Left forelimb (tissue), 1 donor: ENCODE measurements around the gene LY6G6D.

ENCODE experiments used
- DNase-seq: peaks from one replicate; pipeline ENCODE4 v3.0.0-alpha.2; 2018; ENCODE audit warnings: low spot score

LY6G6D gene, protein sequence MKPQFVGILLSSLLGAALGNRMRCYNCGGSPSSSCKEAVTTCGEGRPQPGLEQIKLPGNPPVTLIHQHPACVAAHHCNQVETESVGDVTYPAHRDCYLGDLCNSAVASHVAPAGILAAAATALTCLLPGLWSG

DNA sequence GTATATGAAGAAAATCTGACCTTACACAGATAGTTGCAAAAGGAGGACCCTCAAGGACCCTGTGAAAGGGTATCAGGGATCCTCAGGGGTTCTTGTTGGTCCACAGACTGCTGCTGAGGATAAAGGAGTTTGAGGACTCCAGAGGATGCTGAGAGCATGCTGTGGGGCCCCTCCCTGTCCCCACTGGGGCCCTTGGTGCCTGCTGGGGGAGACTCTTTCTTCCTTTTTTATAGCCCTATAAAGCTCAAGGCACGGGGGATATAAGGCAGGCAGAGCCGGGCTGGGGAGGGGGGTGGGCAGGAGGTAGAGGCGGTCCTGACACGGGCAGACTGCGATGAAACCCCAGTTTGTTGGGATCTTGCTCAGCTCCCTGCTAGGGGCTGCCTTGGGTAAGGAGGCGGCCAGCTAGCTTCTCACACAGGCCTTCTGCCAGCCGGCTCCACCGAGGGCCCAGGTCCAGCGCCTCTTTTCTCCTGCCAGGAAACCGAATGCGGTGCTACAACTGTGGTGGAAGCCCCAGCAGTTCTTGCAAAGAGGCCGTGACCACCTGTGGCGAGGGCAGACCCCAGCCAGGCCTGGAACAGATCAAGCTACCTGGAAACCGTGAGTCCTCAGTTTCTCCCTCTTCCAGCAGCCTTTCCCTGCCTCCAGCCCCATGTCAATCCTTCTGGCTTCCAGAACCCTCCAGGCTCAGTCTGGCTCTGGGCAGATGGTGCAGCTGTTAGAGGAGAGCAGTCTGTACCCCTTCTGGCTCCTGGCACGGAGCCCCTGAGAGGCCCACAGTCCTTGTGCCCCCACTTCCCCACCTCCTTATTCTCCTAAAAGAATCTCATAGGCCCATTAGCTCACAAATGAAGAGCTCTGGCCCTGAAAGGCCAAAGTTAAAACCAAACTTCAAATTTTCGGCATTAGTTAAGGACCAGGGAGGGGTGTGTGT lies at the start of gene LY6G6D:
Gene LY6G6D (plus strand): TSS at position 327 of the 937 bp plus-strand sequence. CDS start 8 bp downstream, at position 335.
- DNase-seq, result no peak

DNA sequence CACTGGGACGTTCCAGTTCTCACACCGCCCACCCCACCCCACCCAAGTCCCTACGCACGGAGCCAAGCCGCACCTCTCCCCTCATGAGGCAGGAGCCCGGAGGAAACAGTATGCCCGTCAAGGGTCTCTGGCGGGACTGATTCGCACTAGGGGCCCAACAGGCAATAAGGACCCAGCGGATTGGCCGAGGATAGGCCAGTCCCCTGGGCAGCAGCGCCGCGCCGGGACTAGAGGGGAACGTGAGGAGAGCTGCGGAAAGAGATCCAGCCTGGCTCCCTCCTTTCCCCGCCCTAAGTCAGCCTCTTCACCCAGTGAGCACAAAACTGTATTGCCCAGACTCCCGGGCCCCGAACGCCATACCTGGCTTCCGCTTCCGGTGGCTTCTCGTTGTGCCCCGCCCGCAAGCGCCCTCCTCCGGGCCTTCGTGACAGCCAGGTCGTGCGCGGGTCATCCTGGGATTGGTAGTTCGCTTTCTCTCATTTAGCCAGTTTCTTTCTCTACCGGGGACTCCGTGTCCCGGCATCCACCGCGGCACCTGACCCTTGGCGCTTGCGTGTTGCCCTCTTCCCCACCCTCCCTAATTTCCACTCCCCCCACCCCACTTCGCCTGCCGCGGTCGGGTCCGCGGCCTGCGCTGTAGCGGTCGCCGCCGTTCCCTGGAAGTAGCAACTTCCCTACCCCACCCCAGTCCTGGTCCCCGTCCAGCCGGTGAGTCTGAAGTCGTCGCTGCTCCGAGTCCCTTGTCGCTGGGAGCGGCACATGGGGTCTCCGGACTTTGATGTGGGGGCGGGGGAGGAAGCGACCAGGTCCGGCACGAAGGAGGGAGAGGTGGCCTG lies 49.4 kb upstream of the LY6G6D start, which contains the start of gene CSNK2B:
Gene CSNK2B (plus strand): TSS at position 580 of the 836 bp plus-strand sequence. CDS start 752 bp downstream, outside the sequence.
- DNase-seq, result peak; percentile 98

DNA sequence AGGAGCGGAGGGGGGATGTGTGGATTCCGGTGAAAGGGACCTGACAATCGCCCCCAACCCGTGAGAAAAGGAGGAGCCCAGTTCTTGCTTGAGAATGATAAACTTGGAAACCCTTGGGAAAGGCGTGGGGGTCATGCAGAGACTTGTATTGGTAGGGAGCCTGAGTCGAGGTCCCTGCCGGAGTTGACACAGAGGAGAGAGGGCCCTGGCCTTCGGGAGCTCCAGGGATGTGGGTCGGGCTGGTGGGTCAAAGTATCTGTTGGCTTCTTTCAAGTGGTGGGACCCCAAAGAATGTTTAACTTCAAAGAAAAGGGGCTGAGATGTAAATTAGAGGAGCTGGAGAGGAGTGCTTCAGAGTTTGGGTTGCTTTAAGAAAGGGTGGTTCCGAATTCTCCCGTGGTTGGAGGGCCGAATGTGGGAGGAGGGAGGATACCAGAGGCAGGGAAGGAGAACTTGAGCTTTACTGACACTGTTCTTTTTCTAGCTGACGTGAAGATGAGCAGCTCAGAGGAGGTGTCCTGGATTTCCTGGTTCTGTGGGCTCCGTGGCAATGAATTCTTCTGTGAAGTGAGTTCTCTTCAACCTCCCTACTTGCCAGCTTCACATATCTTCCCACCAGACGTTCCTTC lies 48.7 kb upstream of the LY6G6D start:
- no peak for DNase-seq

DNA sequence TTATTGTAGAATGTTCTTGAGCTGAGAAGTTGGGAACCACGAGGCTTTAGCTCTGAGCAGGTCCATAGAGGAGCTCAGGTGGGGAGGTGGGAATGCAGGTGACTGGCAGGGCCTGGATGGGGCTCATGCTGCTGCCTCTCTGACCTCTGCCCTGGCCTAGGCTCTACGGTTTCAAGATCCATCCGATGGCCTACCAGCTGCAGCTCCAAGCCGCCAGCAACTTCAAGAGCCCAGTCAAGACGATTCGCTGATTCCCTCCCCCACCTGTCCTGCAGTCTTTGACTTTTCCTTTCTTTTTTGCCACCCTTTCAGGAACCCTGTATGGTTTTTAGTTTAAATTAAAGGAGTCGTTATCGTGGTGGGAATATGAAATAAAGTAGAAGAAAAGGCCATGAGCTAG lies 45.5 kb upstream of the LY6G6D start, which contains the start of gene LY6G5B:
Gene LY6G5B (plus strand): TSS at position 301 of the 400 bp plus-strand sequence. CDS start 975 bp downstream, outside the sequence.
- no peak for DNase-seq

DNA sequence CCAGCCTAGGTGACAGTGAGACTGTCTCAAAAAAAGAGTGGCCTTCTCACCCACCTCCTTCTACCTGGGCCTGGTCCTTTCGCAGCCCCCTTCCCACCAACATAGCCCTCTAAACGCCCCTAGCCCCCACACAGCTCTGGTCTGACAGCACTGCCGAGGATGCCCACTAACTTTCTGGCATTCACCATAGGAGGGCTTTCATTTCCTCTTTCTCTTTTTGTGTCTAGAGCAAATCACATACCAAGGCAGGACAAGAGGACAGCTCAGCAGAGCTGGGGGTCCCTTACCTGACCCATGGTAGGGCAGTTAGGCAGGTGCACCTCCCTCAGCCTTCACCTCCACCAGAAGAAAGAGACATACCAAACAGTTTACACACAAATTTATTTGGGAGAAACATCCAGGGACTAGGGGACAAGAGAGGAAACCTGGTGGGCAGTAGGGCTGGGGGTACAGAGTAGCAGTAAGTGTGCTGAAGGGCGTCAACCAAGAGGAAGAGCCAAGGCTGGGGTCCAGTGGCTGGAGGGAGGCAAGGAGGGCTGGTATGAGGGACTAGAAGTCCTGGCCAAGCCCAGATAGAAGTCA lies 38.7 kb upstream of the LY6G6D start:
- DNase-seq, result no peak

DNA sequence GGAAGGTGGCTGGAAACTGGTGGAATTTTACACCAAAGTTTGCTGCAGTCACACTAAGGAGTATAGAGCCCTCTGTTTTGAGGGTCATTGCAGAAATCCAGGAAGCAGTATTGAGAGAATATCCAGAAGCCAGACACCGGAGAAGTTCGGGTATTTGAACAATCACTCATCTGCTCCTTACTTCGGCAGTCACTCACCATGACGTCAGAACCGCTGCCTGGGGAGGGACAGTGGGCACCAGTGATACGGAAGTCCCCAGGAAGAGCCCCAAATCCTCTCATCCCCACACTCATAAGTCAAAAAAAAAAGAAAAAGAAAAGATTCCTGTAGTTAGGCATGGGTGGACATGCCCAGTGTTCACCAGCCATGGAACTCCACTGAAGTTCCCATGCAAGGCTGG lies 38.2 kb upstream of the LY6G6D start:
- no peak for DNase-seq

DNA sequence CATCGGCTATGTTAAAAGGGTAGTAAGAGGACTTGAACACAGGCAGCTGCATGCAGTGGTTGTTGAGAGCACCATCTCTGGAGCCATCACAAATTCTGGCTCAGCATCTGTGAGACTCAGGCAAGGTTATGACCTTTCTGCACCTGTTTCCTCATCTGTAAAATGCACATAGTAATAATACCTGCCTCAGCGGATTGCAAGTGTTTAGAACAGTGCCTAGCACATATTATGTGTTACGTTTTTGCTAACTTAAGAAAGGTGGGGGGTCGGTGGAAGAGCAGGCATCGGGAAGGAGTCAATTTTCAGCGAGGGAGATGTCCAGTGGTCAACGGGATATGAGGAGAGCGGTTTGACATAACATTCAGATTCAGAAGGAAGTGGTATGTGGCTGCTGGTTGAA lies 37.2 kb upstream of the LY6G6D start:
- DNase-seq, result no peak

DNA sequence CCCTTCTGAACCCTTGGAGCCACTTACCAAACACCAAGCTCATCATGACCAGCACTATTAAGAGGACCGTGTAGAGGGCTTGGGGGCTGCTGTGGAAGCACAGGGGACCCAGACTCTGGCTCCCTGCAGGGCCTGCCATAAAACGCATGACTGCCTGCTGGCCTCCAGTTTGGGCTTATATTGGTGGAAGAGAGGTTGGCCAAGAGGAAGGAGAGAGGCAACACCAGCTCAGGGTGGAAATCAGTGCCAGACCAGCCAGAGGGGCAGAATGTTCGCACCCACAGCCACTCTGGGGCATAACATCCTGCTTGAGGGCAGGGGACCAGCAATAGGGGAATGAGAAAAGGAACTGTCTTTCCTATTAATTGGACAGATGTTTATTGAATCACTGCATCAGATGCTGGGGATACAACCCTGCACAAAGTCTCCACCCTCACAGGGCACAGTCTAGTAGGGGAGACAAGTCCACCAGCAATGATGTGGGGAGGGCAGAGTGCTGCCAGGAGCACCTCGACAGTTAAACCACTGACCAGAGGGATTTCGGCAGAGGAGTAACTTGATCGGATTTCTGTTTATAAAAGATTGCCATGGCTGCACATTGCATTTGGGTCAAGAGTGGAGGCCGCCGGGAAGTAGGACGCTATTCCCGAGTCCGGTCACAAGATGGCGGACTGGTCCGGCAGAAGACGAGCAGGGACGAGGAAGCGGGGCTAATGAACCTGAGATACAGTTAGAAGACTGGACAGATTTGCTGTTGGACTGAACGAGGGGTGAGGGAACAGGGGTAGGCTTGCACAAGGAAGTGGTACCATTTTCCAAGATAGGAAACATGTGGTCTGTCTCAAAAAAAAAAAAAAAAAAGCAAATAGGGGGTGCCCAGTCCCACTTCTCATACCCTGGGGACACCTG lies 34.7 kb upstream of the LY6G6D start, which contains the start of gene LY6G5C:
Gene LY6G5C (minus strand): TSS at position 842 of the 909 bp plus-strand sequence. CDS start 694 bp downstream, at position 148.
- peak; percentile 84 for DNase-seq

DNA sequence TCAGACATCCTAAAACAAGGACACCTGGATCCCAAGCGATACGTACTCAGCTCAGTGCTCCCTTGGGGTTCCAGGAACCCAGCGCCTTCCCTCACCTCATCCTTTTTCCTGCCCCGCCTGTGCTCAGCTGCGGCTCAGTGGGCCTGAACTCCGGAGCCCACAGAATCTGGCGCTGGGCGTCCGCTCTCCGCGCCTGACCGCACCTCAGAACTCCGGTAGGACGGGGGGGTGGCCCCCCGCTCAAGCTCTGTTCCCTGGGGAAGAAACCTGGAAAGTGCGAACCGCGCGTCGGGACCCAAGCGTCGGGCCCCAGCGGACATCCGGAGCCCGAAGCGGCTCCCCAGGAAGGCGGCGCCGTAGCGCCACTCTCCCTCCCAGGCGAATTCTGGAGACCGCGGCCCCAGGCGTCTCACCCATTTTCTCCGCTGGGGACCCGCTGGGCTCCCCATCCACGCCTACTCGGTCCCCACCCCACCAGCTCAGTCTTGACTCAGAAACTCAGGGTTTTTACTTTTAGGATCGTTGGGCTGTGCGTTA lies 33.9 kb upstream of the LY6G6D start:
- no peak for DNase-seq

DNA sequence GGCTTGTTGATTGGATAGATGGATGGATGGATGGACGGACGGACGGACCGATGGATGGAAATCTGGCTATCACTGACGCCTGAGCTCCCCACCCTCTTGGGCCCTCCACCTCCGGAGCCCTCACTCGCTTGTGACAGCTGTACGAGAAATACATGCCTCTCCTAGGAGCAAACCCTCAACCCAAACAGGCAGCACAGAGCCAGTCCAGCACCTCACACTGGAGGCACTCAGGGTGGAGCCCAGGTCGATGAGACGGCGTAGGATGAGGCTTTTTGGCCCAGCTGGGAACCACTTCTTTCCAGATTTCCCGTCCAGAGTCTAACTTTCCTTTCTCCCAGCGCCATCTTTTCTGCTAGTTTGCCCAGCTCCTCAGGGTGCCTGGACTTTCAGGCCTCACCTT lies 31.6 kb upstream of the LY6G6D start:
- DNase-seq, result no peak

DNA sequence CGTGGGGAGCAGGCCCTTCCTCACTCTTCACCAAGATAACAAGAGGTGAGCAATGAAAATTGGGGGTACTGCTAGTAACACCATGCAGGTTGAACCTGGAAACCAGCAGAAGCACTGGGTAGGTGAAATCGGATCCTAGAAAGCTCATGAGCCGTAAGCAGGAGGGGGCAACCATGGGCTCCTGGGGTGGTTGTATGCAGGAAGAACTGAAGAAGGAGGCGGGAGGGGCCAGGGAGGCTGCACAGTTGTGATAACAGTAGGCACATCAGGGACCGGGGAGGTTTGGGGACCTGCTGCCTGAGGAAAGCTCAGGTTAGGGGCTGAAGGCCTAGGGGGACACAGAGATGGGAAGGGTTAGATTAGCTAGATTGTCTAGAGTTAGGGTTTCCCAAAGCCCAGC lies 28.7 kb upstream of the LY6G6D start:
- no peak for DNase-seq

DNA sequence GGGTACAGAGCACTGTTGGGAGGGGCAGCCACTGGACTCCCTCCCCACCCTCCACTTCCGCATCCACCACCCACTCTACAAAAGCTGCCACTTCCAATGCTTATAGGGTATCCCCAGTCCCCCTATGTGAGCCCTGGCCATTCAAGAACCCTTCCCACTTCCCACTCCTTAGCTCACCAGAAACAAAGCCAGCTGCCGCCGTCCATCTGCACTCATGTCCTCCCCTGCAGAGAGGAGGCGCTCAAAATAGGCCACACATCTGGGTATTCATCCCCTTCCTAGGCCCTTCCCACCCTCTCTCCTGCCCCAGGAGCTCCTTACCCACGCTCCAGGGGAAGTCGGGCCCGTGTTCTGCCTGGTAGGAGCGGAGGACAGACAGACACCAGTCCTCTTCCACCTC lies 27.8 kb upstream of the LY6G6D start:
- no peak for DNase-seq

DNA sequence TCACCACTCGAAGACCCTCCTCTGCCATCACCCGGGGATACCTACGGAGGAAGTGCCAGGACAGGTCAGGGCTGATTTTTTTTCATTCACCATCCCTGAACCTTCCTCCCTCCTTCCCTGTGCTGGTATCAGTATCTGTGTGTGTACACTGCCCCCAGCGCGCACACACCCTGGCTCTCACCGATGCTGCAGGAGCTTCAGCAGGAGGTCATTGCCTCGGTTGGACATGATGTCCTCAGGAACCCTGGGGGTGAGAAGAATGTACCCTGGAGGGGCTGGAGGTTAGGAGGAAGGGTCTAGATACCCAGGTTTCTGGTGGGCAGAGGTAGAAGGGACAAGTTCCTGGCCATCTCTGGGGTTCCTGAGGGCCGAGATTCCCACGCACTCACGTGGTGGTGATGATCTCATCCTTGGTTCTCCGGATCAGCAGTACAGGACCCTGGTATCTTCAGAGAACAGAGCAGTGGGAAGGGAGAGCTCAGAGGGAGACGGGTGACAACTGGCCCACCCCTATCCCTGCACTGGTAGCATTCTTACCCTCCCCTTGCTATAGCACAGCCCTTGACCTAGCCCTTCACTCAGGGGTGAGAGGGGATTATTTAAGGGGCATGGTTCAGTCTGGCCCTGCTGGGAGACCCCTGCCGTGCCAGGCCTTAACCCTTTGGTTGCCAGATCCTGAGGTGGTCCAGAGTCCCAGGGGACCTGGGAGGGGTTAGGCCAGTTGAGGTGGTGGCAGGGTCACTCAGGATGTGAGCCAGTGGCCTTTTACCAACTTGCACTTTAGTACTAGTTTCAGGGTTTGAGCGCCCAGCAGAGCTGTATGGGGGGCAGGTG lies 27.1 kb upstream of the LY6G6D start:
- DNase-seq, result no peak

DNA sequence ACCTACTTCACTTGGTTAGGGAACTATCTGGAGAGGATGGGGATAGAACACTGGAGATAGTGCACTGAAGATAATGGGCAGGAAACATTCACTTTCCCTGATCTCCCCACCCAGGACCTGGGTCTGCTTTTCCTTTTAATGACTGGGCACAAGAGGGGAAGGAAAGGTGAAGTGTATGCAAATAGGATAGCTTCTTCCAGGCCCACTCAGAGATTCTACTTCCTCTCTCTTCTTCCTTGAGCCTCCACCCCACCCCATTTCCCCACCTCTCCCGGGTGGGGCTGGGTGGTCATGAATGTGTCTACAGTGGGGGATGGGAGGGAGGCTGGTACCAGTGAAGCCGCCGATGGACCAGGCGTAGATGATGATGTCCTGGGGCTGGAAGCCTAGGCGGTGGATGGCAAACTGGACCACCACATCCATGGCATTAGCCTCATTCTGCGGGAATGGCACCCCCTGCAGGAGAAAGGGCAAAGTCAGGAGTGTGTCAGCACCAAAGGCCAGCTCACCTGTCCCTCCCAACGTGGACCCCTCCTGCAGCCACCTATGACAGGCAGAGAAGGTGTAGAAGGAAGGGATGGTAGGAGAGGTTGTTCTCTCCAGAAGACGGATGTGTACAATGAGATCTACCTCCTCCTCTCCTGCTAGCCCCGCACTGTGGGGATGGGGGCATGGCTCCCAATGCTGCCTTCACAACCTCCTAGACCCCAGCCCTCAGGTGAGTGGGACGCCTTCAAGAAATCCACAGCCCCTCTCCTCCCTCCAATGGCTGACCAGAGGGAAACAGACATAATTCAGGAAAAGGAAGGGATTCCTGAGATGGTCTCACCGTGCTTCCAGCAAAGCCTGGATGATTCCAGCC lies 25.7 kb upstream of the LY6G6D start:
- DNase-seq, result no peak

DNA sequence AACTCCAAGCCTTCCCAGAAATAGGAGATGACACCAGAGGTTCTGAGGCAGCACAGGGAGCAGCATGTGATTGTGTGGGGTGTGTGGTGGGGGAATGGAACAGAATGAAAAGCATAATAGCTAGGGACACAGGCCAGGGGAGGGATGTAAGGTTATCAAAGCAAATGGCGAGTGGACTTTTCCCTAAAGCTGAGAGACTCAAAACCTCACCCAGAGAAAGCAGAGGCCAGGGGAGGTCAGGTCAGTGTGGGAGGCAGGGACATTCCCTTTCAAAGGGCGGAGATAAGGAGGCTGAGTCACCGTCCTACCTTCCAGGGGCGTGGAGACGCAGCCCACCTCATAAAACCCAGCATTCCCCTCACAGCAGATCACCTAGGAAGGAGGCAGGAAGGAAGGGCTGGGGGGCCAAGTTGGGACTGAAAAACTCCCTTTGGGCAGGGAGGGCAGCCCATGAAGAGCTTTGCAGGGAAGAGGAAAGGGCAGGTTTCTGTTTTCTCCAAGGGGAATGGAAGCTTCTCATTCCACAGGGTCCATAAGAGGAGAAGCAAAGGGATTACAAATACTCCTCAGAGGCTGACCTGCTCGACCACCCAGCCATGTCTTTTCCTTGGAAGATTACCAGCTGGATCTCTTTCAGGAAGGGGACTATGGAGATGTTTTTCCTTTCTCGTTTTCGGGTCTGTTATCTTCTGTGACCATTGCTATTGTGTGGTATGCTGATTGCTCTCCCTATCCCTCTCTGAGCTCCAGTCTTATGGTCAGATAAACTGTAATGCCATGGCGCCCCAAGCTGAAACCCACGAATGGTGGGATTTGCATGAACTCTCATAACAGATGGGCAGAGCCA lies 24.7 kb upstream of the LY6G6D start:
- no peak for DNase-seq

DNA sequence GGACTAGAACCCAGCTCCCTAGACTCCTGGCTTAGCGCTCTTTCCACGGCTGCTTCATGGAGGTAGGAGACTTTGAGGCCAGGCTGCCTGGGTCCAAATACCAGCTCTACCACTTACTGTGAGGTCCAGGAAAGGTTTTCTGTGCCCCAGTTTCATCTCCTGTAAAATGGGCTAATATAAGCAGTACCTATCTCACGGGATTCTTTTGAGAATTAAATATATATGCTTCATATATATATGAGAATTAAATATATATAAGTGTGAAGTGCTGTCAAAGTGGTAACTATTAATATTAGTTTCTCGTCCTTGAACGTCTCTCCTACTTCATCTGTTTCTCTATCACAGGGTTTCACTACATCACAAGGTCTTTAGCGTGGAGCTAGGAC lies 24.1 kb upstream of the LY6G6D start:
- DNase-seq, result no peak

DNA sequence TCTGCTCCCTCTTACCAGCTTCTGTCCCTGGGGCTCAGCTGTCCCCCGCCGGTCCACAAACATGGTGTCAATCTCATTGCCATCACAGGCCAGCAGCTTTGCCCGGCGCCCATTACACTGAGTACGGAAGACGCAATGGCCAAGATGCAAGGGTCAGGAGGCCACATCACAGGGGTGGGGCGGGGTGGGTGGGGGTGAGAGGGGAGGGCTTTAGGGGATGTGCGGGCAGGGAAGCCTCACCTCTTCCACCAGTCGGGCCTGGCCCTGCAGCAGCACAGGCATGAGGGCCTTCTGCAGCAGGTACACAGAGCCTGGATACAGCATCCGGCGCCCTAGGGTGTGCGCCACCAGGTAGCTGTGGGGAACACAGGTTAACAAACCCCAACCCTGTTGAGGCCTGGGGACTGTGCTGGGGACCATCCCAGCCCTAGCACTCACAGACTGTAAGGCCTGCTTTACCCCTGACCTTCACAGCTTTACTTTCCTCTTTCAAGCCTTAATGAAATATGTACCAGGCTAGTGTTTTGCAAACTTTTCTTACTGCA lies 23.5 kb upstream of the LY6G6D start:
- no peak for DNase-seq
